ENCODE results near the gene HDAC6. TPM values are rescaled to one million over a fixed set of nuclear protein-coding genes. Genes with fewer than 3 reads are reported as not detected.

Gene HDAC6
- total and polyA plus RNA-seq, 4 donors: 39.7 to 90.8 (median 78.4) TPM

GRCh38 chrX:48754238-48754637, 47.6 kb upstream of the HDAC6 start:
- ATAC-seq (ENCODE audit: insufficient read depth, low FRiP score): no peak

GRCh38 chrX:48761674-48762471, 40.0 kb upstream of the HDAC6 start, which contains the start of gene GLOD5:
Gene GLOD5, plus strand, starts transcription at chrX:48761747. Its CDS starts 44 bp downstream, at chrX:48761791.
- no peaks in the 10 kb centered on the region for H3K36me3 ChIP-seq (ENCODE audit: control insufficient read depth in 4 of 4, insufficient read depth in 4 of 4, low read length in 4 of 4)
- H3K9ac ChIP-seq (ENCODE audit: insufficient read depth in 1 of 2, low read length in 2 of 2): no peak within 1 kb of the TSS
- peak; percentile 27 to 56 (median 48) for DNase-seq
- whole genome bisulfite sequencing, 2 donors: 52 to 79% methylated on average over 10 to 12 of the region's 12 CpGs
- peaks cover 0 to 9% (median 2%) of the 10 kb centered on the region in 3 donors for H3K27me3 ChIP-seq (ENCODE audit: control insufficient read depth in 3 of 3, insufficient read depth in 3 of 3, low read length in 2 of 3)
- H3K9me3 ChIP-seq (ENCODE audit: control insufficient read depth in 4 of 4, insufficient read depth in 3 of 4, low read length in 3 of 4): no peaks in the 10 kb centered on the region
- no peak for TF ChIP-seq CTCF (IDR thresholded peaks at IDR 0.05; ENCODE audit: control extremely low read depth, extremely low read depth)
- ATAC-seq (ENCODE audit: insufficient read depth, low FRiP score): peak; percentile 78
- peak within 1 kb of the TSS in 1 of 2 donors; percentile 56 for H3K27ac ChIP-seq (ENCODE audit: low read depth in 1 of 2, low read length in 1 of 2)
- no peaks in the 10 kb centered on the region for H3K4me1 ChIP-seq (ENCODE audit: control insufficient read depth in 5 of 5, insufficient read depth in 5 of 5, low read length in 5 of 5)
- H3K4me3 ChIP-seq: no peak within 1 kb of the TSS

More at GRCh38 chrX:48754238-48754637, 47.6 kb upstream of the HDAC6 start:
- Histone ChIP-seq H3K4me1 (ENCODE audit: control insufficient read depth in 5 of 5, insufficient read depth in 5 of 5, low read length in 5 of 5) (no peaks in the 10 kb centered on the region), H3K4me3 (no peak overlapping the region), H3K9ac (ENCODE audit: insufficient read depth in 1 of 2, low read length in 2 of 2) (no peak overlapping the region), H3K9me3 (ENCODE audit: control insufficient read depth in 4 of 4, insufficient read depth in 3 of 4, low read length in 3 of 4) (no peaks in the 10 kb centered on the region), H3K36me3 (ENCODE audit: control insufficient read depth in 4 of 4, insufficient read depth in 4 of 4, low read length in 4 of 4) (no peaks in the 10 kb centered on the region), H3K27me3 (ENCODE audit: control insufficient read depth in 3 of 3, insufficient read depth in 3 of 3, low read length in 2 of 3) (no peaks in the 10 kb centered on the region), H3K27ac (ENCODE audit: low read depth in 1 of 2, low read length in 1 of 2) (no peak overlapping the region)
- TF ChIP-seq CTCF (IDR thresholded peaks at IDR 0.05; ENCODE audit: control extremely low read depth, extremely low read depth): no peak
- WGBS, 2 donors: 60 to 74% methylated on average over 8 of the region's 8 CpGs
- no peak for DNase-seq

GRCh38 chrX:48769230-48769629, 32.6 kb upstream of the HDAC6 start:
- DNase-seq: no peak
- no peak for ATAC-seq (ENCODE audit: insufficient read depth, low FRiP score)
- no peak for TF ChIP-seq CTCF (IDR thresholded peaks at IDR 0.05; ENCODE audit: control extremely low read depth, extremely low read depth)
- Histone ChIP-seq H3K9ac (ENCODE audit: insufficient read depth in 1 of 2, low read length in 2 of 2) (no peak overlapping the region), H3K36me3 (ENCODE audit: control insufficient read depth in 4 of 4, insufficient read depth in 4 of 4, low read length in 4 of 4) (no peaks in the 10 kb centered on the region), H3K4me1 (ENCODE audit: control insufficient read depth in 5 of 5, insufficient read depth in 5 of 5, low read length in 5 of 5) (no peaks in the 10 kb centered on the region), H3K4me3 (no peak overlapping the region), H3K9me3 (ENCODE audit: control insufficient read depth in 4 of 4, insufficient read depth in 3 of 4, low read length in 3 of 4) (no peaks in the 10 kb centered on the region), H3K27me3 (ENCODE audit: control insufficient read depth in 3 of 3, insufficient read depth in 3 of 3, low read length in 2 of 3) (no peaks in the 10 kb centered on the region), H3K27ac (ENCODE audit: low read depth in 1 of 2, low read length in 1 of 2) (no peak overlapping the region)
- 82 to 83% methylated on average over 6 of the region's 6 CpGs for WGBS, 2 donors

Measured in lung (tissue), 12 donors.